Esophagus squamous epithelium (tissue), 4 donors: ENCODE measurements around the gene ZNF181.
"Not testable (repeated sequence)": the region's sequence is repeated elsewhere in the genome, so short reads cannot be mapped to it uniquely, and the experiment has no call there.

Source experiments
- CTCF ChIP-seq, 6 experiments: fragments of 450-650 bp in 4 of 6; fragments of 200-600 bp in 2 of 6; sonication (generic) in 2 of 6; IDR thresholded peaks; one replicate each; pipeline ENCODE4 v1.5.1; 2016 to 2019; ENCODE audit warnings: antibody characterized with exemption in 6 of 6, mild to moderate bottlenecking in 4 of 6, moderate library complexity in 4 of 6
- POLR2A ChIP-seq, 4 donors: fragments of 450-650 bp; IDR thresholded peaks; one replicate each; pipeline ENCODE4 v1.6.1; 2017; ENCODE audit warnings: antibody characterized with exemption in 4 of 4, mild to moderate bottlenecking in 4 of 4, moderate library complexity in 3 of 4

- not testable (repeated sequence) for TF ChIP-seq POLR2A, CTCF (IDR thresholded peaks at IDR 0.05)
These were observed 48.8 kb upstream of the ZNF181 start for GRCh38 chr19:34685266-34685665.
